Rectal smooth muscle tissue (tissue), 1 donor: ENCODE measurements around the gene NOL4L.

Source experiments
- H3K27ac ChIP-seq: one replicate; pipeline ENCODE4 v1.7.0; 2013; ENCODE audit warnings: low read depth, low read length, inconsistent platforms
- H3K27me3 ChIP-seq: one replicate; pipeline ENCODE4 v1.7.0; 2013; ENCODE audit warnings: low read length; ENCODE audit not compliant: control insufficient read depth, insufficient read depth
- H3K36me3 ChIP-seq: one replicate; pipeline ENCODE4 v1.7.0; 2013; ENCODE audit warnings: low read length; ENCODE audit not compliant: control insufficient read depth, insufficient read depth
- H3K4me1 ChIP-seq: one replicate; pipeline ENCODE4 v1.7.0; 2013; ENCODE audit warnings: low read length; ENCODE audit not compliant: control insufficient read depth, insufficient read depth
- H3K4me3 ChIP-seq: one replicate; pipeline ENCODE4 v1.7.0; 2013; ENCODE audit warnings: low read length
- H3K9ac ChIP-seq: one replicate; pipeline ENCODE4 v1.7.0; 2013; ENCODE audit warnings: low read length

The NOL4L gene

DNA sequence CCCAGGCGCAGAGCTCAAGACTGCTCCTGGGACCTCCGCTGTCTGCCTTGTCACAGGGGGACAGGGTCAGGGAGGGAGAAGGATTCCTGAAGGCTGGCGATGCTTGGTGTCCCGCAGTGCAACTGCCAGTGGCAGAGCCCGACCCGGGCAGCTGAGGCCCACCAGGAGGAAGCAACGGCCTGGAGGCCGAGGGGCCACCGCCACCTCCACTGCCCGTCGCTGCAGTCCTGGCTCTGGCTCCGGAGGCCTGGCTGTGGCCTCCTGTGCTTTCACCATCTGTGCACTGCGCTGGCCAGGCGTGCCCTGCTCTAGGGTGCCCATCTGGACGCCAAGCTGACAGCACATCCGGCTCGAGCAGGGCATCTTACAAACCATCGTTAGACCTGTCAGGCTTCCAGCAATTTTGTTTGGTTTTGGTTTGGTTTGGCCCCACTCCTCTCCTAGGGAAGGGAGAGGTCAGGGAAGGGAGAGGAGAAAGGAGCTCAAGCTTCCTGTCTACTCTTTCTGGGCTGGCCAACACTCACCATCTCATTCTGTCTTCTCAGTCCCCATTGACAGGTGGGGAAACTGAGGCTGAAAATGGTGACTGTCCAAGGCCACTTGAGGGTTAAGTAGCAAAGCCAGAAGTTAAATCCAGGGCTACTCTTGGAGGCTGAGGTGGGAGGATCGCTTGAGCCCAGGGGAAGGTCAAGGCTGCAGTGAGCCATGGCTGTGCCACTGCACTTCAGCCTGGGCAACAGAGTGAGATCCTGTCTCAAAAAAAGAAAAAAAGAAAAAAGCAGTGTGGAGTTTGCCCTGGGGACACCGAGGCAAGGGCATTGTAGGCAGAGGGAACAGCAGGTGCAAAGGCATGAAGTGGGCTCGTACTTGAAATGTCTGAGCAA lies 37.7 kb upstream of the NOL4L start:
- no peak overlapping the region for H3K9ac ChIP-seq
- peaks cover 3% of the 10 kb centered on the region for H3K4me1 ChIP-seq
- H3K27me3 ChIP-seq = no peaks in the 10 kb centered on the region
- H3K36me3 ChIP-seq = no peaks in the 10 kb centered on the region
- H3K4me3 ChIP-seq = no peak overlapping the region
- H3K27ac ChIP-seq = no peak overlapping the region

DNA sequence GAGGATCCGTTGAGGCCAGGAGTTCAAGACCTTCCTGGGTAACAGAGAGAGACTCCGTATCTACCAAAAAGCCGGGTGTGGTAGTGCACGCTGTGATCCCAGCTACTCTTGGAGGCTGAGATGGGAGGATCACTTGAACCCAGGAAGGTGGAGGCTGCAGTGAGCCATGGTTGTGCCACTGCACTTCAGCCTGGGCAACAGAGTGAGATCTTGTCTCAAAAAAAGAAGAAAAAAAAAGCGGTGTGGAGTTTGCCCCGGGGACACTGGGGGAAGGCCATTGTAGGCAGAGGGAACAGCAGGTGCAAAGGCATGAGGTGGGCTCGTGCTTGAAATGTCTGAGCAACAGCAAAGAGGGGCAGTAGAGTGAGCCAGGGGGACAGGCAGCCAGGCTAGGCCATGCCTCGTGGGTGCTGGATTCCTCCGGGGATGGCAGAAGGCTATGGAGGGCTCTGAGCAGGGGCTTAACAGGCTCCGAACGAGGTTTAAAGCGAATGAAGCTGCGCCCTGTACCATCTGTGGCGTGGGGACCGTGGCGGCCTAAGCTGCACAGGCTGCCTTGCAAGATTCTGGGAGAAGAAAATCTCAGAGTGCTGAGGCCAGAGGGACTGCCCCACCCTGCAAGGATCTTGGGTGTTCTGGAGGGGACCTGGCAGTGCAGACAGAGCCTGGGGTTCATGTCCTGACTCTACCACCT lies 36.9 kb upstream of the NOL4L start:
- Histone ChIP-seq H3K4me1 (no peaks in the 10 kb centered on the region), H3K27ac (no peak overlapping the region), H3K36me3 (no peaks in the 10 kb centered on the region), H3K27me3 (no peaks in the 10 kb centered on the region), H3K9ac (no peak overlapping the region), H3K4me3 (no peak overlapping the region)

DNA sequence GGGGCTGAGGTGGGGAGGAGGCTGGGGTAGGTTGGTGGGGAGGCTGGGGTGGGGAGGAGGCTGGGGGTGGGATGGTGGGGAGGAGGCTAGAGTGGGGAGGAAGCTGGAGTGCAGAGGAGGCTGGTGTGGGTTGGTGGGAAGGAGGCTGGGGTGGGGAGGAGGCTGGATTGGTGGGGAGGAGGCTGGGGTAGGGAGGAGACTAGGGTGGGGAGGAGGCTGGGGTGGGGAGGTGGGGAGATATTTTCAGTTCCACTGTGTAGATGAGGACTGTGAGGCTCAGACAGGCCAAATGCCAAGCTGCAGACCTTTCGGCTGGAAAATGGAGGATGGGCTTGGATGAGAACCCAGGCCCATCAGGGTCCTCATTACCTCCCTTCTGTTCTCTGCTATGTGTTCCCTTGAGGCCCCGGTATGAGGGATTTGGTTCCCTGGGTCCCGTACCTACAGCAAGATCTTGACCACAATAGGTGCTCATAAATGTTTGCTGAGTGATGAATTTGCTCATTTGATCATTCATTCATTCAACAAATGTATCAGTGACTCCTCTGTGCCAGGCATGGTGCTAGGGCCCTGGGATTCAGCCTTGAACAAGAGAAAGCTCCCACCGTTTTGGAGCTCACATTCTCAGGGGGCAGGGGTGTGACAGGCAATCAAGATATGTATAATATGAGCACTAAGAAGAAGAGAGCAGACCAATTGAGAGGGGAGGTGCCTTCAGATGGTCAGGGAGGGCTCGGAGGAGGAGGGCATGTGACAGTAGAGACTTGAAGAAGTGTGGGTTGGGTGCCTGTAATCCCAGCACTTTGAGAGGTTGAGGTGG lies 36.1 kb upstream of the NOL4L start:
- Histone ChIP-seq H3K9ac (no peak overlapping the region), H3K4me1 (no peaks in the 10 kb centered on the region), H3K36me3 (no peaks in the 10 kb centered on the region), H3K27ac (no peak overlapping the region), H3K4me3 (no peak overlapping the region), H3K27me3 (no peaks in the 10 kb centered on the region)

DNA sequence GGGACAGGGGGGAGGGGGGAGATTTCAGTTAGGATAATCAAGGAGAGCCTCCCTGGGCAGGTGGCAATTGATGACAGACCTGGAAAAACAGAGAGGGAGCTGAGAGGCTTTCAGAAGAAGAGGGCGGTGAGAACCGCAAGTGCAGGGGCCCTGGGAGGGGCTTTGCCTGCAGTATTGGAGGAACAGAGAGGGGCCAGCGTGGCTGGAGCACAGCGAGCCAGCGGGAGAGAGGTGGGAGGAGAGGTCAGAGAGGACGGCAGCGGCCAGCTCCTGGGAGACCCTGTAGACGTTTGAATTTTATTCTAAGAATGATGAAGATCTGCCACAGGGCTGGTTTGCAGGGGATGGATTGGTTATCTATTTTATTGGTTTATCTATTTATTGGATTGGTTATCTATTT lies 34.5 kb upstream of the NOL4L start:
- no peaks in the 10 kb centered on the region for H3K36me3 ChIP-seq
- no peaks in the 10 kb centered on the region for H3K4me1 ChIP-seq
- H3K27me3 ChIP-seq = no peaks in the 10 kb centered on the region

GRCh38 chr20:32614772-32615171 lies 29.6 kb upstream of the NOL4L start:
- Histone ChIP-seq H3K4me1 (no peaks in the 10 kb centered on the region), H3K9ac (no peak overlapping the region), H3K27me3 (no peaks in the 10 kb centered on the region), H3K27ac (no peak overlapping the region), H3K4me3 (no peak overlapping the region), H3K36me3 (no peaks in the 10 kb centered on the region)

More for the DNA sequence above, 34.5 kb upstream of the NOL4L start:
- Histone ChIP-seq H3K4me3 (no peak overlapping the region), H3K9ac (no peak overlapping the region), H3K27ac (no peak overlapping the region)

DNA sequence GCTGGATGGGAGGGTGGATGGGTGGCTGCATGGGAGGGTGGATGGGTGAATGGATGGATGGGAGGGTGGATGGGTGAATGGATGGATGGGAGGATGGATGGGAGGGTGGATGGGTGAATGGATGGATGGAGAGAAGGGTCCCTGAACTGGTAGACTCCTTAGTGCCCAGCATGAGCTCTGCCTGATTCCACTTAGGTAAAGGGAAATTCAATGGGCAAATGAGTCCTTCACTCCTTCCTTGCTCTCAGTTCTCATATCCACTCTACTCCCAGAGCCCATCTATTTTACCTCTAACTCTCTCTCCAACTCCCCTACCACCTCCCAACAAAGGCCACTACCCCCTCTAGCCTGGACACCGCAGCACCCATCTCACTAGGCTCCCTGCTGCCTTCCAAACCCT lies 29.2 kb upstream of the NOL4L start:
- no peaks in the 10 kb centered on the region for H3K4me1 ChIP-seq
- no peak overlapping the region for H3K27ac ChIP-seq
- H3K4me3 ChIP-seq = no peak overlapping the region
- no peak overlapping the region for H3K9ac ChIP-seq
- H3K36me3 ChIP-seq = no peaks in the 10 kb centered on the region
- no peaks in the 10 kb centered on the region for H3K27me3 ChIP-seq

DNA sequence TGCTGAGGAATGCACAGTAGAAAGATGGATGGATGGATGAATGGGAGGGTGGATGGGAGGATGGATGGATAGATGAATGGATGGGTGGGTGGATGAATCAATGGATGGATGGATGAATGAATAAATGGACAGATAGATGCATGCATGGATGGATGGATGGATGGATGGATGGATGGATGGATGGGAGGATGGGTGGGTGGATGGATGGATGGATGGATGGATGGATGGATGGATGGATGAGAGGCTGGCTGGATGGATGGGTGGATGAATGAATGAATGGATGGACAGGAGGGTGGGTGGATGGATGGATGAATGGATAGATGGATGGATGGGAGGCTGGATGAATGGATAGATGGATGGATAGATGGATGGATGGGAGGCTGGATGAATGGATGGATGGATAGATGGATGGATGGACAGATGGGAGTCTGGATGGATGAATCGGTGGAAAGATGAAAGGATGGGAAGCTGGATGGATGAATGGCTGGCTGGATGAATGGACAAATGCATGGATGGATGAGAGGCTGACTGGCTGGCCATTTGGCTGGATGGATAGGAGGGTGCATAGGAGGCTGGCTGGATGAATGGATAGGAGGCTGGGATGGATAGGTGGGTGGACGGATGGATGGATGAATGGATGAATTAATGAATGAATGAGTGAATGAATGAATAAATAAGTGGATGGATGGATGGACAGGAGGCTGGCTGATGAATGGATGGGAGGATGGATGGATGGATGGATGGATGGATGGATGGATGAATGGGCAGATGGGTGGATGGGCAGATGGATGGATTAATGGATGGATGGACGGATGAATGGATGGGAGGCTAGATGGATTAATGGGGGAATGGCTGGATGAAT lies 28.3 kb upstream of the NOL4L start:
- H3K36me3 ChIP-seq = no peaks in the 10 kb centered on the region
- H3K4me1 ChIP-seq = no peaks in the 10 kb centered on the region
- no peak overlapping the region for H3K4me3 ChIP-seq
- H3K9ac ChIP-seq = no peak overlapping the region
- H3K27ac ChIP-seq = no peak overlapping the region
- no peaks in the 10 kb centered on the region for H3K27me3 ChIP-seq

GRCh38 chr20:32612351-32613191 lies 27.4 kb upstream of the NOL4L start:
- no peaks in the 10 kb centered on the region for H3K27me3 ChIP-seq
- no peaks in the 10 kb centered on the region for H3K4me1 ChIP-seq
- no peak overlapping the region for H3K4me3 ChIP-seq
- no peak overlapping the region for H3K9ac ChIP-seq
- H3K36me3 ChIP-seq = no peaks in the 10 kb centered on the region
- H3K27ac ChIP-seq = no peak overlapping the region

- Histone ChIP-seq H3K9ac (no peak overlapping the region), H3K4me3 (no peak overlapping the region), H3K4me1 (no peaks in the 10 kb centered on the region), H3K36me3 (no peaks in the 10 kb centered on the region), H3K27me3 (no peaks in the 10 kb centered on the region), H3K27ac (no peak overlapping the region)
These were observed 26.7 kb upstream of the NOL4L start for GRCh38 chr20:32611868-32612267.

GRCh38 chr20:32611286-32611685 lies 26.2 kb upstream of the NOL4L start:
- Histone ChIP-seq H3K36me3 (no peaks in the 10 kb centered on the region), H3K4me1 (no peaks in the 10 kb centered on the region), H3K27ac (no peak overlapping the region), H3K9ac (no peak overlapping the region), H3K27me3 (no peaks in the 10 kb centered on the region), H3K4me3 (no peak overlapping the region)

GRCh38 chr20:32610472-32611218 lies 25.5 kb upstream of the NOL4L start:
- no peak overlapping the region for H3K27ac ChIP-seq
- H3K9ac ChIP-seq = no peak overlapping the region
- H3K36me3 ChIP-seq = no peaks in the 10 kb centered on the region
- H3K27me3 ChIP-seq = no peaks in the 10 kb centered on the region
- H3K4me1 ChIP-seq = no peaks in the 10 kb centered on the region
- no peak overlapping the region for H3K4me3 ChIP-seq
